HUES48 (cell line): ENCODE measurements around the gene C2CD2.
"Not testable (repeated sequence)": the region's sequence is repeated elsewhere in the genome, so short reads cannot be mapped to it uniquely, and the experiment has no call there.

Experiments used
- H3K27ac ChIP-seq: one replicate; pipeline ENCODE4 v1.7.0; 2013; ENCODE audit warnings: low read depth, low read length, inconsistent platforms
- H3K27me3 ChIP-seq: 2 replicates; pipeline ENCODE4 v1.6.1; 2013; ENCODE audit warnings: mild to moderate bottlenecking, low read length; ENCODE audit not compliant: control insufficient read depth, insufficient read depth
- H3K36me3 ChIP-seq: 2 replicates; pipeline ENCODE4 v1.6.1; 2013; ENCODE audit warnings: low read length; ENCODE audit not compliant: control insufficient read depth, insufficient read depth
- H3K4me1 ChIP-seq: 2 replicates; pipeline ENCODE4 v1.6.1; 2013; ENCODE audit warnings: mild to moderate bottlenecking, low read length; ENCODE audit not compliant: control insufficient read depth, insufficient read depth
- H3K4me3 ChIP-seq: 2 replicates; pipeline ENCODE4 v1.5.1; 2013; ENCODE audit warnings: mild to moderate bottlenecking, low read depth, low read length
- H3K9ac ChIP-seq: 2 replicates; pipeline ENCODE4 v1.6.1; 2013; ENCODE audit warnings: mild to moderate bottlenecking, low read depth, low read length, moderate library complexity
- H3K9me3 ChIP-seq: 2 replicates; pipeline ENCODE4 v1.6.1; 2013; ENCODE audit warnings: low read length; ENCODE audit not compliant: control insufficient read depth, insufficient read depth

The C2CD2 gene

DNA sequence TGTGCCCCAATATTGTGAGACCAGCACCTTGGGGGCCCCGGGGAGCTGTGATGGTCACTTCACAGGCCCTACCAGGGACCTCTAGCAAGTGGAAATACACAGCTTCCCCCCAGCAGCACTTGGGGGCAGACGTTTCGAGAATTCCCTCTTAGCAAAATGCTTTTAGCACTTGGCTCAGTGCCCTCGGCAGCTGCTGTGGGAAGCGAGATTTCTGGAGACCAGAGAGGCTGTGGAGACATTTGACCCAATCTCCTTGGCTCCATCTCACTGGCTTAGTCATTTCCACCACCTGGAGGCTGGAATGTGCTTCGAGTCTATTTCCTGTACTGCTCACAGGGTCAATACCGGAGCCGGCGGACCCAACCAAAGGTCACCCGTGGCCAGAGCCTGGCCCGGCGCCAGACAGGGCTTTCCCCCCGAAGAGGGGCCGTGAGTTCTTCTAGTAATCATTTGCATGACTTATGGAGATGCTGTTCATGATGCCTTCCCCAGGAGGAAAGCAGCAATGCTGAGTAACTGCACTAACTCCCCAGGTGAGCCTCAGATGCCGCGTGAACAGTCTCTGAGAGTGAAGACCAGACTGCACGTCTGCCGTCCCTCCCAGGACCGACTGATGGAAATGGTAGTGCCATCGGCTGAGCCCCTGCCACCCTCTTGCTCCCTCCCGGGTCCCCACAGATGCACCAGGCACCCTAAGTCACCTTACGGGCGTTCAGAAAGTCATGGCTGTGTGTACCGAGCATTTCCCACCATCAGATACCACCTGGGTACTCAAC lies 4.4 kb upstream of the C2CD2 start:
- H3K4me3 ChIP-seq: no peak overlapping the region
- H3K9me3 ChIP-seq: no peaks in the 10 kb centered on the region
- no peaks in the 10 kb centered on the region for H3K36me3 ChIP-seq
- no peaks in the 10 kb centered on the region for H3K4me1 ChIP-seq
- peaks cover under 1% of the 10 kb centered on the region; the same call in 1 of the 2 replicates for H3K27me3 ChIP-seq
- no peak overlapping the region for H3K27ac ChIP-seq
- H3K9ac ChIP-seq: no peak overlapping the region

GRCh38 chr21:41956926-41957729 lies 3.3 kb upstream of the C2CD2 start:
- Histone ChIP-seq H3K9ac (no peak overlapping the region), H3K4me1 (peaks cover 7% of the 10 kb centered on the region; the same call in 1 of the 2 replicates), H3K27ac (no peak overlapping the region)

DNA sequence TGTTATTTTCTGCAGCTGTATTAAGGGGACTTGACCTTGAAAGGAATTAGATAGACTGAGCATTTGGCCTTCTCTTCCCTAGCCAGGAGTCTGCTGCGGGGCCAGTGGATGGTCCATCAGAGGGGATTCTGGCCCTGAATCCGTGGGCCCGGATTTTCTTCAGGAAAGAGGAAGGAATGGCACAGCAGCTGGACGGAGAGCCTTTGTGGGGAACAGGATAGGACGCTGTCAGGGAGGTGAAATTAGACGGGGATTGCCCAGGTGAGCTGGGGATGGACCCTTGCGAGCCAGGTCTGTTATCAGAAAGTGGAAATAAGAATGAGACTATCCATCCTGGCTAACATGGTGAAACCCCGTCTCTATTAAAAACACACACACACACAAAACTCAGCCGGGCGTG lies 1.7 kb upstream of the C2CD2 start:
- H3K4me3 ChIP-seq: no peak overlapping the region
- peaks cover 21% of the 10 kb centered on the region for H3K27me3 ChIP-seq
- H3K4me1 ChIP-seq: peaks cover 23% of the 10 kb centered on the region
- no peak overlapping the region for H3K9ac ChIP-seq
- no peaks in the 10 kb centered on the region for H3K9me3 ChIP-seq
- H3K36me3 ChIP-seq: no peaks in the 10 kb centered on the region
- H3K27ac ChIP-seq: no peak overlapping the region

More at GRCh38 chr21:41956926-41957729, 3.3 kb upstream of the C2CD2 start:
- no peak overlapping the region for H3K4me3 ChIP-seq
- no peaks in the 10 kb centered on the region for H3K9me3 ChIP-seq
- peaks cover 11% of the 10 kb centered on the region for H3K27me3 ChIP-seq
- H3K36me3 ChIP-seq: no peaks in the 10 kb centered on the region

DNA sequence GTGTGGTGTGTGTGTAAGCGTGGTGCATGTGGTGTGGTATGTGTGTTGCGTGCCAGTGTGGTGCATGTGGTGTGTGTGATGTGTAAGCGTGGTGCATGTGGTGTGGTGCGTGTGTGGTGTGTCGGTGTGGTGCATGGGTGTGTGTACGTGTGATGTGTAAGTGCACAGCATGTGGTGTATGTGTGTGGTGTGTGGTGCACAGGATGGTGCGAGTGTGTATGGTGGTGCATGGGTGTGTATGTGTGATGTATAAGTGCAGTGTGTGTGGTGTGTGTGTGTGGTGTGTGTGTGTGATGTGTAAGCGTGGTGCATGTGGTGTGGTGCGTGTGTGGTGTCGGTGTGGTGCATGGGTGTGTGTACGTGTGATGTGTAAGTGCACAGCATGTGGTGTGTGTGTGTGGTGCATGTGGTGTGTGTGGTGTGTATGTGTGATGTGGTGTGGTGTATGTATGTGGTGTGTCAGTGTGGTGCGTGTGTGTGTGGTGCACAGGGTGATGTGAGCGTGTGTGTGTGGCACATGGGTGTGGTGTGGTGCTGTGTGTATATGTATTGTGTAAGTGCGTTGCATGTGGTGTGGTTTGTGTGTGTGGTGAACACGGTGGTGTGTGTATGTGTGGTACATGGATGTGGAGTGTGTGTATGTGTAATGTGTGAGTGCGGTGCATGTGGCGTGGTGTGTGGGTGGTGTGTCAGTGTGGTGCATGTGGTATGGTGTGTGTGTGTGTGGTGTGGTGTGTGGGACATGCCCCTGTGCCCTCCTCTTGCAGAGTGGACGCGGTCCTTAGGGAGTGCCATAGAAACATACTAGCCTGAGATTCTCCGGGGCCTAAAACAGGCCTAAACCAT lies 1.1 kb upstream of the C2CD2 start:
- Histone ChIP-seq H3K36me3 (no peaks in the 10 kb centered on the region), H3K4me3 (peak overlapping the region; percentile 59), H3K27ac (no peak overlapping the region), H3K4me1 (peaks cover 28% of the 10 kb centered on the region), H3K27me3 (peaks cover 21% of the 10 kb centered on the region), H3K9ac (no peak overlapping the region), H3K9me3 (no peaks in the 10 kb centered on the region)

DNA sequence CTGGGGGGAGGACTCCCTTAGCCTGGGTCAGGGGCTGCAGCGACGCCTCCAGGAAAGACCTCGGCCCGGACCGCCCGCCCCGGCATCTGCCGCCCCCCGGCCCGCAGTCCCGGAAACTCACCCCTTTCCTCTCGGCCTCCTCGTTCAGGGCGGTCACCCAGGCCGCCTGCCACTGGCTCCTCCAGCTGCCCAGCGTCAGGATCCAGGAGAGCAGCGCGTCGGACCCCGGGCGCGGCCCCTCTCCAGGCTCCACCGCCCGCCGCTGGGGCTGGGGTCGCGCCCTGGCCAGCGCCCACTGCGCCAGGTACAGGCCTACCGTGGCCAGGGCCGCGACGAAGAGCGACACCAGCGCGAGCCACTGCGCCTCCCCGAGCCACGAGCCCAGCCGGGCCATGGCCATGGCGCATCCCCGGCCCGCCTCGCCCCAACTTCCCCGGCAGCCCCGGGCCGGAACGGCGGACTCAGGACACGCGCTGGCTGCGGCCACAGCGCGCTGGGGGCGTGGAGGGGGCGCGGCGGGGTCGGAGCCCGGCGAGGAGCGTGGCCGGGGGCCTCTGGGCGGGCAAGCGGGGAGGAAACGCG lies 478 bp downstream of the C2CD2 start:
- no peaks in the 10 kb centered on the region for H3K9me3 ChIP-seq
- peak overlapping the region; percentile 67 for H3K4me3 ChIP-seq
- H3K36me3 ChIP-seq: no peaks in the 10 kb centered on the region
- H3K4me1 ChIP-seq: peaks cover 28% of the 10 kb centered on the region
- H3K27me3 ChIP-seq: peaks cover 21% of the 10 kb centered on the region
- no peak overlapping the region for H3K9ac ChIP-seq
- H3K27ac ChIP-seq: no peak overlapping the region

GRCh38 chr21:41952568-41953248 lies 1.1 kb downstream of the C2CD2 start:
- Histone ChIP-seq H3K4me1 (peaks cover 31% of the 10 kb centered on the region), H3K27ac (no peak overlapping the region), H3K9ac (no peak overlapping the region)

GRCh38 chr21:41951876-41952567 lies 1.8 kb downstream of the C2CD2 start:
- peaks cover 21% of the 10 kb centered on the region for H3K27me3 ChIP-seq
- H3K27ac ChIP-seq: no peak overlapping the region
- peak overlapping the region; percentile 67 for H3K4me3 ChIP-seq
- H3K9me3 ChIP-seq: no peaks in the 10 kb centered on the region
- H3K36me3 ChIP-seq: no peaks in the 10 kb centered on the region
- H3K9ac ChIP-seq: no peak overlapping the region
- H3K4me1 ChIP-seq: peaks cover 33% of the 10 kb centered on the region

More at GRCh38 chr21:41952568-41953248, 1.1 kb downstream of the C2CD2 start:
- Histone ChIP-seq H3K9me3 (no peaks in the 10 kb centered on the region), H3K4me3 (peak overlapping the region; percentile 67), H3K27me3 (peaks cover 21% of the 10 kb centered on the region), H3K36me3 (no peaks in the 10 kb centered on the region)

GRCh38 chr21:41950941-41951351 lies 2.9 kb downstream of the C2CD2 start:
- Histone ChIP-seq H3K9ac (no peak overlapping the region), H3K27ac (no peak overlapping the region), H3K9me3 (no peaks in the 10 kb centered on the region), H3K27me3 (peaks cover 21% of the 10 kb centered on the region), H3K36me3 (no peaks in the 10 kb centered on the region), H3K4me3 (peak overlapping the region; percentile 21), H3K4me1 (peaks cover 33% of the 10 kb centered on the region)

GRCh38 chr21:41949631-41950030 lies 4.2 kb downstream of the C2CD2 start:
- not testable (repeated sequence) for H3K9me3 ChIP-seq, H3K27ac ChIP-seq, H3K9ac ChIP-seq, H3K36me3 ChIP-seq, H3K4me3 ChIP-seq
- H3K27me3 ChIP-seq: peaks cover 21% of the 10 kb centered on the region
- peaks cover 33% of the 10 kb centered on the region for H3K4me1 ChIP-seq
